ENCODE data around the gene TSPYL1.
"Not testable (repeated sequence)": the region's sequence is repeated elsewhere in the genome, so short reads cannot be mapped to it uniquely, and the experiment has no call there.

TSPYL1 gene

DNA sequence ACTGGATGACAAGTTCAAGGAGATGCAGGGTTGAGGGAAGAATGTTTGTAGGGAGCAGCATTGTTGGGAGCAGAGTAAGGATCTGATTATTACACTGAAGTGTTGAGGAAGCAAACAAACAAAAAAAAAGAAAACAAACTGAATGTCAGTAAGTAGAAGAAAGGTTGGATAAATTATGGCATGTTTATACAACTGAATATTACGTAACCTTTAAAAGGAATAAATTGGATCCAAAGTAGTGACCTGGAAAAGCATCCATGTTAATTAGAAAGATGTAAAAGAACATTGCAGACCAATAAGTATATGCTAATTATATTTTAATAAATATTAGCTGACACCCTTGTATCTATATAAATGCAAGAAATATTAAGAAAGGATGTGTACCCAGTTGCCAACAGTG lies 12.8 kb upstream of the TSPYL1 start:
- FAIRE-seq, result no peak

DNA sequence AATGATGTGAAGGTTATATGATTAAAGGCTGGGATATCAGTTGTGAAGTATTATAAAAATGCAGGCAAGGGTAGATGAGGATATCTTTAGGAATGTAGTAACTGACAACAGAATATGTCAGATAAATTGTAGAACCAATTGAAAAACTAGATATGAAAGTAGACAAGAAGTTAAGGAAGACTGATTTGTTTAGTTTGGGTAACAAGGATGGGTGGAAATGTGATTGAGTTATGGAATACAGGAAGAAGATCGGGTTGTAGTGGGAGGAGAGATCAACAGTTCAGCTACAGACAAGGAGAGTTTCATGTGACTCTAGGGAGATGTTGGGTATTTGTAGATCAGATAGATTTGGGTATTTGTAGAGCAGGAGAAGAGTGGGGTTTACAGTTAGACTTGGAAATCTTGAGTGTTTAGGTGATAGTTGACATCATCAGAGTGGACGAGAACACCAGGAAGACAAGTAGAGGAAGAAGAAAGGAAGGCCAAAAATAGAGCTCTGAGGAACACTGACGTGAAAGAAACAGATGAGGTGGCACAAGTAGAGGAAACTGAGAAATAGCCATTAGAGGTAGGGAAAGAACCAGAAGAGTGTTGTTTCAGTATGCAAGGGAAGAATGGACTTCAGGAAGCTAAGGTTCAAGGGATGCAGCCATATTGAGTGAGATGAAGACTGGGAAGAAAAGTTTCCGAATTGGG lies 12.1 kb upstream of the TSPYL1 start:
- FAIRE-seq, result no peak

DNA sequence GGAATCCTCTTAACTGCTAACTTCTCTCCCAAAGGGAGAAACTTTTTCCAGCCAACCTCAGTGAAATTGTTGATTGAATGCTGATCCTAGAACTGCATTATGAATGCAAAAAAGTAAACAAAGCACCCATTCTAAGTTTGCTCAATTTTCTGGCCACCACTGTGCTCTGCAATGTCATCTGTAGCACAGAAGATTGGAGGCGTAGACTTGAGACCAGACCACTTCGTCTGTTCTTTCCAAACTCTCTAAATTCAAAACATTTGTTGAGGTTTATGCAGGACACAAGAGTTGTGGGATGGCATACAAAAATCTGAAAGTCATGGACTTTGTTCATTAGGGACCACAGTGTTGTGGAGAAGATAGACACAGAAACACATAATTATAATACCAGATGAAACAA lies 11.1 kb upstream of the TSPYL1 start:
- no peak for FAIRE-seq

DNA sequence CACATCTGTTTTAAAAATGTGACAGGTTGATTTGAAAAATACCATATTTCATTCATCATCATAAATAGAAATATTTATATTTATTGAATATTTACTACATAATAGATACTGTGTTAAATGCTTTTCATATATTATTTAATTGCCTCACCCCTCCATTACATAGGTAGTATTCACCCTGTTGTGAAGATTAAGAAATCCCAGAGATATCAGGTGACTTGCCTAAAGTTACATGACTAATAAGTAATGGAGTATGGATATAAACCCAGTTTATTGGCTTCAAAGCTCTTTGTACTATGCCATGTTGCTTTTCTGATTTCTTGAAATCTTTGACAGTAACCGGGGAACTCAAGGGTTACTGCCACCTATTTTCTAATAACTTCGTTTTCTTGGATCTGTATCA lies 10.1 kb upstream of the TSPYL1 start:
- FAIRE-seq, result no peak

DNA sequence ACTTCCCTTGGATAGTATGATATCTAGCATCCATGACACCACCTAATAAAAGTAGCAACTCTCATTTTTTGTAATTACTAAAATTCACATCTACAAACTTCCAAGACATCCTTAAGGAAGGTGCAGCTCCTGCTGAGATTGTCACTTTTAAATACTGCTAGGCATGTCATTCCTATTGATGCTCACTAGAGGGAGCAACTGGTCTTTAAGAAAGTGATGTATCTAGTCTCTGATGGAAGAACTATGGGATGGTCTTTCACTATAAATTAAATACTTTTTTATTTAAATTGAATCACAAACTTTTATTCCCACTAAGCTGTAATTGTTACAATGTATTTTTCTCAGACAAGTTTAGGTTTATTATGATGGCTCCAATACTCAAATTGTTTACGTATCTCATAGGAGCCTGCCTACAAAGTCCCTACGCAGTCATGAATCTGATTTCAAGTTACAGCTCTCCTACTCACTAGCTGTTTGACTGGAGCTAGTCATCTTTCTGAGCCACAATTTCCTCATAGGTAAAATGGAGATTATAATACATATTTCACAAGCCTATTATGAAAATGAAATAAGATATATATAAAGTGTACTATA lies 8.1 kb upstream of the TSPYL1 start:
- peak; percentile 96 for FAIRE-seq

DNA sequence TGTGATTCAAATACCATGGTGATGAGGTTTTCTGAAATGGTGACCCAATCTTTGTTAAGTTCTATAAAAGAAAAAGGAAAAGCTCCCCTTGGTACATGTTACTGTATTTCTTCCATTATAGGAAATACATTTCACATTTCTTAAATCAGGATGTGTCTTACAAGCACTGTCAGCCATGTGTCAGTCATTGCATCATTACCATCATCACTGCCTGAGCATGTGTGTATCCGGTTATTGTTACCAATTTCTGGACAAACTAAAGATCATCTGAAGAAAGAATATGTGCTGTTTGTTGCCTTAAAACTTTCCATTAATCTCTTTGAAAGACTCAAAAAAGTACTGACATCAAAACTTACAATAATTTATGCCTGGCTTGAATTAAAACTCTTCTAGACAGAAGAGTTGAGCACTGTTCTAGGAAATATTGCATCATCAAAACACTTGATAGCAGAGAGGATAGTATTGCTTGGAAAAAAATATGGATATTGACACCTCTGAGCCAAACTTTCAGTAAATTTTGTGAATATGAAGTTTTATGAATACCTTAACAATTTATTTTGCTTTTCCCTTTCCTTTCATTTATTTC lies 7.1 kb upstream of the TSPYL1 start:
- no peak for FAIRE-seq

DNA sequence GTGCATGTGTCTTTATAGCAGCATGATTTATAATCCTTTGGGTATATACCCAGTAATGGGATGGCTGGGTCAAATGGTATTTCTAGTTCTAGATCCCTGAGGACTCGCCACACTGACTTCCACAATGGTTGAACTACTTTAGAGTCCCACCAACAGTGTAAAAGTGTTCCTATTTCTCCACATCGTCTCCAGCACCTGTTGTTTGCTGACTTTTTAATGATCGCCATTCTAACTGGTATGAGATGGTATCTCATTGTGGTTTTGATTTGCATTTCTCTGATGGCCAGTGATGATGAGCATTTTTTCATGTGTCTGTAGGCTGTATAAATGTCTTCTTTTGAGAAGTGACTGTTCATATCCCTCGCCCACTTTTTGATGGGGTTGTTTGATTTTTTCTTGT lies 5.3 kb upstream of the TSPYL1 start:
- FAIRE-seq, result not testable (repeated sequence)

DNA sequence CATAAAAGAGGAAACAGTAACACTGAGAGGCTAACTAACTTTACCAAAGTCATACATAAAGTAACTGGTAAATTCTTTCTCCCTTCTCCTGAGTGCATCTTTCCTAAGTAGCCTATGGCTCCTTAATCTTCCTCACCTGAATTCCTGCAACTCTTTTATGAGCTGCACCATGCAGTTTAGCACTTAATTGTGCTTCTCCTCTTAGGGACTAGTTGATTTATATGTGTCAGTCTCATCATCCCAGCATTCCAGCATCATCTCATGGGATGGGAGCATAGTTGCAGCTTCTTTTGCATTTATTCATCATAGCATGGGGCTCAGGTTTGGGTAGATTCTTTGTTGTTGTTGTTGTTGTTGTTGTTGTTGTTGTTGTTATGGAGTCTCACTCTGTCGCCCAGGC lies 3.5 kb upstream of the TSPYL1 start:
- FAIRE-seq, result no peak

DNA sequence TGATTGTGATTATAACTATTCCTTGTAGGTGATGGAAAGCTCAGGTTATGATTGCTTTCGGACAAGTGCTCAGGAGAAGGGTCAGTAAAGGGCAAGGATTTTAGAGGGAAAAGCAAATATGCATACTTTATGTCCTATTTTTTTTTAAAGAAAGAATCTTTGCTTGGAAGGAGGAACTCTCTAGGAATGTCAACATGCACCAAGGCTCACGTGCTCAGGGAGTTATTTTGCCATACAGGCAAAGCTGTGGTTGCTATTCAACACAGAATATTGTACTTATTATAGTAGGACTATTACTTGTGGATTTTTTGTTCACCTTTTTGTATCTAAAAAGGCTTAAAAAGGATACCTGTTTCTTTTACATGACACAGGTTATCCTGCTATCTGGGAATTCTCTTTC lies 3.0 kb upstream of the TSPYL1 start:
- FAIRE-seq, result no peak

DNA sequence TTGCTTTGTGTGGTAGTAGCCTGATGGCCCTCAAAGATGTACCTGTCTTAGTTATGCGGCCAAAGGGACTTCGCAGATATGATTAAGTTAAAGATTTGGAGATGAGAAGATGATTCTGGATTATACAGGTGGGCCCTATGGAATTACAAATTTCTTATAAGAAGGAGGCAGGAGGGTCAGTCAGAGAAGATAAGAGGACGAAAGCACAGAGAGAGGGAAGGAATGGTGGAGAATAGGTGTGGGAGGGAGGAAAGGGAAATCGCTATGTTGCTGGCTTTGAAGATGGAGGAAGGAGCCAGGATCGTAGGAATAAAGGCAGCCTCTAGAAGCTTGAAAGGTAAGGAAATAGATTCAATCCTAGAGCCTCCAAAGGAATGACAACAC lies 1.2 kb upstream of the TSPYL1 start:
- FAIRE-seq, result no peak

DNA sequence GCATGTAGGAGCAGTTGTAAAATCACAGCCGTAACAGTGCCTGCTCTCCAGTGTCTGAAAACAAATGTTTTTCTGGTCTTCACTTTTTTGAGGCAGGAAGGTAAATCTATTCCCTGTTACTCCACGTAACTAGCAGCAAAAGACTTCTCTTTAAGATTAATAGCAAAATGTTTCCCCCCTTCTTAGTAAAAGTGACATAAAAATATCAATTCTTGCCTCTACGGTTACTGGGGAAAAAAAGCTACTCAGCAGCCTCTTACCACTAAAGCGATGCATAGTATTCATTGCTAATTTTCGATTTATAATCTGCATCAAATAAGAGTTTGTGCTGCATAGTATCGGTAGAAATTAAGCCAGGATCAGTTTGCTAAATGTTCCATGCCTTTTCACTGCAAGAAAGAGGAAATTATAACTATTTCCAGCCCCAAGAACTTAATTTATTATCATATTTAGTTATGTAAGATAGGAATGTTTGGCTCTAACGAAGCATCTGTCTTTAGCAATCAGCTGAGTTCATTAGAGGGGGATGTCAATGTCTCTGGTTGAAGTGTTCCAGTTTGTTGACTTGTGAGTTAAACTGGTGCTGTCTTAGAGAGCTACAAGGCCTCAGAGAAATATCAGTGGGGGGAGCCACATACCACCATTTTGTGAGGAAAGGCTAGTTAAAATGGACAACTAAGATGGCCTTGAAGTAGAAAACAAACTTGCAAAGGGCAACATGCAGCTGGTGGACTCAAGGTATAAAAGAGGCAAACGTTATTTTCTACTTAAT lies 617 bp upstream of the TSPYL1 start:
- FAIRE-seq, result no peak

DNA sequence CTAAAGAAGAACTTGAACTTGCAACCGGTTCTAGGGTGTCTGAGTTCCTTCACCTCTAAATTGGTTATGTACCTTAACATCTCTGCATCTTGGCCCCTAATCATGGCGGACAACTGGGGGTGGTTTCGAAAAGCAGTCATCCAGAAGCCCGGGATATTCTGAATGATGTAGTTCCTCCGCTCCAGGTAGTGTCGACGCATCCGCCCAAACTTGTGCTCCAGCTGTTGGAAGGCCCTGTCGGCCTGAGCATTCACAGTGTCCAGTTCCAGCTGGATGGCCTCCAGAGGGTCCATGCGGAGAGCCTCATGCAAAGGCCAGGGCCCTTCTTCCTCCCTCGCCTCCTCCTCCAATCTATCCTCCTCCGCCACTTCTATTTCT lies 887 bp downstream of the TSPYL1 start:
- no peak for FAIRE-seq

DNA sequence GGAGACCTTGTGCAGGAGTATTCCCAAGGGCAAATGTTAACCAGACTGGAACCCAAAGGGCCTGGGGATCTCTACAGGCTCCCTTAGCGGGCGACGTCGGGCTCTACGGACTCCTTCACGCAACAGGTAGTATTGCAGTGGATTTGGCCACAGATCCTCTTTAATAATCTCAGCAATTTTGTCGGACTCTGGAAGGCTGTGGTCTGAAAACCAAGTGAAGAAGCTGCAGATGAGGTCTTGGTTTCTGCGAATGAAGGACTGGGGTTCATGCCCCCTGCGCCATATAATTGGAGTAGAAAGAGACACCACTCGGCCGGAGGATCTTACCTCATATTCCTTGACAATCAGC lies 1.3 kb downstream of the TSPYL1 start:
- no peak for FAIRE-seq

DNA sequence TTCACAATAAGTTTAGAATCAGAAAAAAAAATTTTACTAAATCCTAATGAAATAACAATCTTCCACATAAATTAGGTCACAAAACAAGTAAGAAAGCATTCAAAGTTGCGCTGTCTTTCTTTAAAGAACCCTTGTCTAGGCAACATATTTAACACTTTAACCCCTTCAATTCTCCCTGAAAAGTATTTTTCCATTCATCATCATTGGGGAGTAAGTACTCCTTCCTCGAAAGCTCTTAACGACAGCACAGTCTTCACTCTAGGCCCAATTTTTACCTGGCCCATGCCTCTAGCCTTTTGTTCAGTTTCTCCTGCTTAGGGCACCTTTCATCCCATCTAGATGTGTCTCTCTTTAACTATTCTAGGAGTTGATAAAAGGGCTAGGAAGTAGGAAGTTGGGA lies 2.6 kb downstream of the TSPYL1 start:
- FAIRE-seq, result no peak

DNA sequence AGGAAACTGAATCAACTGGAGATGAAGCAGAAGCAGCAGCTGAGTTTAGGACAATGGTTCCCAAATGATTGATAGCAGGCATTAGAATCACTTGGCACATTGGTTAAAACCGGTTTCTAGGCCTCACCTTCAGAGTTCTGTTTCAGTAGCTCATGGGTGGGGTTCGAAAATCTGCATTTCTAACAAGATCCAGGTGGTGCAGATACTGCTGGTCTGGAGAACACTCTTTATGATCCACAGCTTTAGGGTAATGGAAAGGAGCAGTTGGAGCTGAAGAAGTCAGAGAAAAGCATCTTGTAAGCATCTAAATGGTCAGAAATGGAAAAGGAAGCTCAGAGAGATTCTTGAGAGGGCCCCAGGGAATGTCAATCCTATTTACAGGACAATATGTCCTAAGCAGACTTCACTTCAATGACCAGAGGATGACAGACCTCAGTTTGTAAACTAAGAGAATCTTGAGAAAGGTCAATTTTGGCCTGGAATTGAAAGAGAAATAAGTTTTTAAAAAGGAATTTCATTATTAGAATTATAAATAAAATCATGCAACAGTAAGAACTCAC lies 8.5 kb downstream of the TSPYL1 start:
- no peak for FAIRE-seq

DNA sequence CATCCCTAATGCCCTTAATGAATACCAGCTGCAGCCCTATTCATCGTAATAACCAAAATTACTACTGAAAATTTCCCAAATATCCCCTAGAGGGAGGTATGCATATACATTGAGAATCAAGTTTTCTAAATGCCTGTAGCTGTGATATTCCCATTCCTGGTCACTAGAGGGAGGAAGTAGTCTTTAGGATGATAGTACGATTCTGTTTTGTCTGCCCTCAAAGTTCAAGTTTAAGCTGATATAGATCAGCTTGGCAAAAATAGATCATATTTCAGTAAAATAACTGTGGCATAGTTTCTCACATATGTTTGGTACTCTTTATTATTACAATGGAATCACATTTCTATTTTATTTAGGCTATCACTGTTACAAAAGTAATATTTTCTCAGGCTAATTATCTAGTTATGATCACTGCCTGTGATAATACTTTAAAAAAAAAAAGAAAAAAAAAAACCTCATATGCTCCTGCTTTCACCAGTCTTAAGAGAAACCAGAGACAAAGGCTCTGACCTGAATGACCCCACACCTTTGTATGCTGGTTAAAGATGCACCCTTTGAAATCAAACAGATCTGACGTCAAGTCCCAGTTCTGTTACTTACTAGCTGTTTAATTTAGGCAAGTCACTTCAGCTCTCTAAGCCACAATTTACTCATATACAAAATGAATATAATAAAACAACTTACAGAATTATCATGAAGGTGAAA lies 11.0 kb downstream of the TSPYL1 start:
- peak; percentile 97 for FAIRE-seq

DNA sequence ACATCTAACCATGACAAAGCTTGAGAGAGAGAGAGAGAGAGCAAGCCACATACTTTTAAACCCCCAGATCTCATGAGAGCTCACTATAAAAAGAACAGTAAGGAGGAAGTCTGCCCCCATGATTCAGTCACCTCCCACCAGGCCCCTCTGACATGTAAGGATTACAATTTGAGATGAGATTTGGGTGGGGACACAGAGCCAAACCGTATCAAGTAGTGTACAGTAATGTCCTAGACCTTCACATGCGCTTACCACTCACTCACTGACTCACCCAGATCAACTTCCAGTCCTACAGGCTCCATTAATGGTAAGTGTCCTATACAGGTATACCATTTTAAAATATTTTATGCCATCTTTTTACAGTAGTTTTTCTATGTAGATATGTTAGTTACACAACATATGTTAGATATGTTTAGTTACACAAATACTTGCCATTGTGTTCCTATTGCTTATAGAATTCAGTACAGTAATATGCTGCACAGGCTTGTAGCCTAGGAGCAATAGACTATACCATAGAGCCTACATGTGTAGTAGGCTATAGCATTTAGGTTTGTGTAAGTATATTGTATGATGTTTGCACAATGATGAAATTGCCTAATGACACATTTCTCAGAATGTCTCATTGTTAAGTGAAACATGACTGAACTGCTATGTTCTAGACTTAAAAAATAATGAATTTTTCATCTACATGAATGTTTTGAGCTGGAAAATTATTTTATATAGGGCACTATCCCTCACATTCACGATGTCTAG lies 11.7 kb downstream of the TSPYL1 start:
- no peak for FAIRE-seq

DNA sequence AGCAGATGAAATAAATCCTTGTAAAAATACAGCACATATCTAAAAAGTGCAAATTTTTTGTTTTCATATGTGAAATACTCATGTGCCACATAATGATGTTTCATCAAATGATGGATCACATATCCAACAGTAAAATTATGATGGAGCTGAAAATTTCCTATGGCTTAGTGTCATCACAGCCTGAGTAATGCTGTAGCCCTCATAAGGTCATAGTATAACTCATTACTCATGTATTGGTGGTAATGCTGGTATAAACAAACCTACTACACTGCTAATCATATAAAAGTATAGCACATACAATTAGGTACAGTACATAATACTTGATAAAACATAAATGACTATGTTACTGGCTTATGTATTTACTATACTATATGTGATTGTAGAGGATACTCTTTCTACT lies 12.9 kb downstream of the TSPYL1 start:
- no peak for FAIRE-seq

DNA sequence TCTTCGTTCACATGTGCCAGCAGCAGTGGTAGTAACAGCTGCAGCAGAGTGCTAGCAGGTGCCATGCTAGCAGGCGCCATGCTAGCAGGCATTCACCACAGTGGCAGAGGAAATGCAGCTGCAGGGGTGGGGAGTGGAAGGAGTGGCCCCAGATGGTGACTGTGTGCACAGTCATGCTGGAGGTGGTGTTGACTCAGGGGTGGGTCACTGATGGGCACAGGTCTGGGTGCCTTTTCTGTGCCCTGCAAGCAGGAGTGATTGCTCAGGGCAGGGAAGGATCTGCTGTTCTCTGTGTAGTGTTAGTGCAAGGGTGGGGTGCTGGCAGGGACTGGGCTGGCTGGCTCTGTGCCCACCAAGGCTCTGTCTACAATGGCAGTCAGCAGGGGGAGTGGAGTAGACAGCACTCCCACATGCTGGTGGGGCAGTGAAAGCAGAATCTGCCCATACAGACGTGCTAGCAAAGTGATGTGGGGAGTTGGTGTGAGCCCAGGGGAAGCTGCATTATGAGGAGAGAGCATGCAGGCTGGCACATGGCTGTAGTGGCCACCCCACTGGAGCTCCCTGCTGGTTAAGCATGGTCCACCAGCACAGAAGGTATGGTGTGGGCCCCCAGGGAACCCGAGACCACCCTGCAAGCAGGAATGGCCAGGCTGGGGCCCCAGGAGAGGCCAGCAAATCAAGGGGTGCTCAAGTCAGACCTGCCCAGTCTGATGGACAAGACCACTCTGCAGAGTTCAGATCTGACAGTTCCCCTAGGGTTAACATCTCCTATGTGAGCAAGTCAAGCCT lies 14.5 kb downstream of the TSPYL1 start:
- FAIRE-seq, result no peak

DNA sequence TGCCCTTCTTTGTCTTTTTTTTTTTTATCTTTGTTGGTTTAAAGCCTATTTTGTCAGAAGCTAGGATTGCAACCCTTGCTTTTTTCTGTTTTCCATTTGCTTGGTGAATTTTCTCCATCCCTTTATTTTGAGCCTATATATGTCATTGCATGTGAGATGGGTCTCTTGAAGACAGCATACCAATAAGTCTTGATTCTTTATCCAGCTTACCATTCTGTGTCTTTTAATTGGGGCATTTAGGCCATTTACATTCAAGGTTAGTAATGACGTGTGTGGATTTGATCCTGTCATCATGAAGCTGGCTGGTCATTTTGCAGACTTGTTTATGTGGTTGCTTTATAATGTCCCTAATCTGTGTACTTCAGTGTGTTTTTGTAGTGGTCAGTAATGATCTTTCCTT lies 16.4 kb downstream of the TSPYL1 start:
- no peak for FAIRE-seq

DNA sequence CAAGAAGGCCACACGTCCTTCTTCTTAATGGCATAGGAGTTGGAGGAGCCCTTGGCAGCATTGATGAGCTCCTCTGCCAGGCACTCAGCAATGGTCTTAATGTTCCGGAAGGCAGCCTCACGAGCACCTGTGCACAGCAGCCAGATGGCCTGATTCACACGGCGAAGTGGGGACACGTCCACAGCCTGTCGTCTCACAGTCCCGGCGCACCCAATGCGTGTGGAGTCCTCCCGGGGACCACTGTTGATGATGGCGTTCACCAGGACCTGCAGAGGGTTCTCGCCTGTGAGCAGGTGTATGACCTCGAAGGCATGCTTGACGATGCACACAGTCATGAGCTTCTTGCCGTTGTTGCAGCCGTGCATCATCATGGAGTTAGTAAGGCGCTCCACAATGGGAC lies 21.2 kb downstream of the TSPYL1 start:
- no peak for FAIRE-seq

DNA sequence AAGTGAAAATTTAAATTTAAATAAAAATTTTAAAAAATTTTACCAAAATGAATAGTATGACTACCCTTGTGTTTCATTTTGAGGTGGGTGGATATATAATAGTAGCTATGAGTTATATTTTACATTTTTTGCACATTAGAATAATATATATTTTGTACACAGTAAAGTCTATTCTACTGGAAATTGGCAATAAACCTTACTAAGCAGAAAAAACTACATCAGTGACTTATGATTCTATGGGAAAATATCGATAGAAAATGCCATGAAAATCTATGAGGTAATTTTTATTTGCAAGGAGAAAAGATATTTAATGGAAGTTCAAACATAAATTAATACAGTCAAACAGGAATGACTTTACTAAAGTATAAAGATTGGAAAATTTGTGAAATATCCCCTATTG lies 23.0 kb downstream of the TSPYL1 start:
- no peak for FAIRE-seq
